K562 (cell line): ENCODE measurements around the gene LEUTX. TPM values are rescaled to one million over a fixed set of nuclear protein-coding genes. Genes with fewer than 3 reads are reported as not detected.

Experiments
- ATF7 ChIP-seq: fragments of 450-650 bp; IDR thresholded peaks from 2 replicates; pipeline ENCODE4 v1.7.1; 2014; ENCODE audit warnings: mild to moderate bottlenecking, moderate library complexity
- CTBP1 ChIP-seq: fragments of 450-650 bp; IDR thresholded peaks from 2 replicates; pipeline ENCODE4 v1.6.1; 2016; ENCODE audit warnings: borderline replicate concordance
- HEY1 ChIP-seq: fragments of 250-450 bp; sonication (Bioruptor Pico); IDR thresholded peaks from 2 replicates; pipeline ENCODE4 v1.5.0; 2020; ENCODE audit warnings: mild to moderate bottlenecking, moderate library complexity, borderline replicate concordance
- MAZ ChIP-seq, 2 experiments: fragments of 450-650 bp in 1 of 2; sonication (generic) in 1 of 2; formaldehyde crosslinking; IDR thresholded peaks in 1 of 2; conservative IDR thresholded peaks in 1 of 2; 2 replicates each; pipeline versions ENCODE4 v1.4.0 to v1.5.0; 2020; ENCODE audit warnings: mild to moderate bottlenecking in 1 of 2, missing genetic modification reagents in 1 of 2
- MEIS2 ChIP-seq: fragments of 450-650 bp; IDR thresholded peaks from 2 replicates; pipeline ENCODE4 v1.6.1; 2014; ENCODE audit warnings: mild to moderate bottlenecking; ENCODE audit not compliant: partially characterized antibody
- MTA2 ChIP-seq: fragments of 450-650 bp; IDR thresholded peaks from 2 replicates; pipeline ENCODE4 v1.6.1; 2016; ENCODE audit warnings: low read depth
- SP2 ChIP-seq: IDR thresholded peaks from 2 replicates; pipeline ENCODE4 v1.6.1; 2011; ENCODE audit warnings: mild to moderate bottlenecking, low read depth, low read length, moderate library complexity; ENCODE audit not compliant: poor library complexity, severe bottlenecking; ENCODE audit errors: extremely low read depth
- STAG1 ChIP-seq: sonication (generic); formaldehyde crosslinking; IDR thresholded peaks from 2 replicates; pipeline ENCODE4 v1.5.0; 2020; ENCODE audit warnings: missing genetic modification reagents, borderline replicate concordance
- TGIF2 ChIP-seq: sonication (generic); formaldehyde crosslinking; IDR thresholded peaks from 2 replicates; pipeline ENCODE4 v1.8.1; 2022; ENCODE audit warnings: mild to moderate bottlenecking, missing genetic modification reagents, moderate library complexity
- THRB ChIP-seq: fragments of 450-650 bp; formaldehyde crosslinking; conservative IDR thresholded peaks from 2 replicates; pipeline ENCODE4 v1.4.0; 2022; ENCODE audit warnings: mild to moderate bottlenecking, missing genetic modification characterization
- XRCC5 ChIP-seq: fragments of 200-400 bp; formaldehyde crosslinking; IDR thresholded peaks from 2 replicates; pipeline ENCODE4 v1.6.1; 2017; ENCODE audit warnings: low read depth, mild to moderate bottlenecking, low read length
- ZNF384 ChIP-seq: IDR thresholded peaks from 2 replicates; pipeline ENCODE4 v1.6.1; 2012; ENCODE audit warnings: low read depth, low read length, improper control_type of control experiment
- polyA plus RNA-seq, 8 experiments: library from polyadenylated mRNA; depleted of rRNA in 4 of 8; stranded (reverse) in 5 of 8; unstranded in 3 of 8; fragments of >200 nt; fragmentation: Nextera tagmentation in 2 of 8; fragmentation: Illumina TruSeq in 1 of 8; extraction: Ambion mirVana in 2 of 8; extraction: Trizol in 1 of 8; gene quantifications; 2 replicates each; pipeline versions ENCODE4 v1.2.1 to v1.2.3, GENCODE V29; 2011 to 2014; ENCODE audit warnings: inconsistent platforms in 1 of 8, missing spikeins in 1 of 8
- total RNA-seq, 7 experiments: library from RNA; depleted of rRNA in 6 of 7; stranded (reverse); fragments of >200 nt in 6 of 7; fragmentation: Illumina TruSeq in 2 of 7; extraction: Trizol in 2 of 7; gene quantifications; 2 replicates each; pipeline versions ENCODE4 v1.2.1 to v1.2.3, GENCODE V29; 2011 to 2021; ENCODE audit warnings: low replicate concordance in 1 of 7
- TF ChIP-seq, protein P1 (sequence below), 3 experiments: IDR thresholded peaks in 2 of 3; conservative IDR thresholded peaks in 1 of 3; 2 replicates each; pipeline ENCODE4 v1.5.1; 2011 to 2012; ENCODE audit warnings: low read length in 3 of 3, mild to moderate bottlenecking in 3 of 3, control low read depth in 2 of 3, improper control_type of control experiment in 1 of 3, inconsistent platforms in 1 of 3, low read depth in 1 of 3, mixed read lengths in 1 of 3, moderate library complexity in 1 of 3; ENCODE audit not compliant: insufficient read depth in 2 of 3
- TF ChIP-seq, protein P2 (sequence below), 2 experiments: fragments of 450-650 bp; formaldehyde crosslinking in 1 of 2; IDR thresholded peaks; 2 replicates each; pipeline versions ENCODE4 v1.4.0 to v1.6.1; 2014 to 2020; ENCODE audit warnings: mild to moderate bottlenecking in 2 of 2, borderline replicate concordance in 1 of 2, low read depth in 1 of 2

The LEUTX gene
- total and polyA plus RNA-seq, 9 of the 15 experiments (the other 6 are each of a cell fraction or from before 2014, with no cell fraction given) = not detected

GRCh38 chr19:39792999-39793546 lies 14.4 kb downstream of the LEUTX start (continued):
- TF ChIP-seq, protein P1, sequence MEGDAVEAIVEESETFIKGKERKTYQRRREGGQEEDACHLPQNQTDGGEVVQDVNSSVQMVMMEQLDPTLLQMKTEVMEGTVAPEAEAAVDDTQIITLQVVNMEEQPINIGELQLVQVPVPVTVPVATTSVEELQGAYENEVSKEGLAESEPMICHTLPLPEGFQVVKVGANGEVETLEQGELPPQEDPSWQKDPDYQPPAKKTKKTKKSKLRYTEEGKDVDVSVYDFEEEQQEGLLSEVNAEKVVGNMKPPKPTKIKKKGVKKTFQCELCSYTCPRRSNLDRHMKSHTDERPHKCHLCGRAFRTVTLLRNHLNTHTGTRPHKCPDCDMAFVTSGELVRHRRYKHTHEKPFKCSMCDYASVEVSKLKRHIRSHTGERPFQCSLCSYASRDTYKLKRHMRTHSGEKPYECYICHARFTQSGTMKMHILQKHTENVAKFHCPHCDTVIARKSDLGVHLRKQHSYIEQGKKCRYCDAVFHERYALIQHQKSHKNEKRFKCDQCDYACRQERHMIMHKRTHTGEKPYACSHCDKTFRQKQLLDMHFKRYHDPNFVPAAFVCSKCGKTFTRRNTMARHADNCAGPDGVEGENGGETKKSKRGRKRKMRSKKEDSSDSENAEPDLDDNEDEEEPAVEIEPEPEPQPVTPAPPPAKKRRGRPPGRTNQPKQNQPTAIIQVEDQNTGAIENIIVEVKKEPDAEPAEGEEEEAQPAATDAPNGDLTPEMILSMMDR (IDR thresholded peaks at IDR 0.05 in 2 of 3, conservative IDR thresholded peaks at IDR 0.05 in 1 of 3; ENCODE audit: insufficient read depth in 2 of 3, low read depth in 1 of 3, low read length in 3 of 3) = peak; percentile 88 to 91 (median 89)
- TF ChIP-seq MEIS2 (peak; percentile 67), ZNF384 (peak; percentile 65; the same call in 1 of the 2 replicates), MAZ (CRISPR knock-in tag; conservative IDR thresholded peaks at IDR 0.05 in 1 of 2, IDR thresholded peaks at IDR 0.05 in 1 of 2) (peak in 1 of 2 experiments; percentile 27; a peak in 1 of 4 replicates), MTA2 (no peak), THRB (CRISPR knock-in tag) (no peak), HEY1 (CRISPR knock-in tag) (no peak), CTBP1 (peak; percentile 81; the same call in 1 of the 2 replicates), SP2 (peak; percentile 8), STAG1 (peak; percentile 45; the same call in 1 of the 2 replicates), TGIF2 (CRISPR knock-in tag) (no peak), ATF7 (peak; percentile 40; the same call in 1 of the 2 replicates), XRCC5 (peak; percentile 48; the same call in 1 of the 2 replicates)
- TF ChIP-seq, protein P2, sequence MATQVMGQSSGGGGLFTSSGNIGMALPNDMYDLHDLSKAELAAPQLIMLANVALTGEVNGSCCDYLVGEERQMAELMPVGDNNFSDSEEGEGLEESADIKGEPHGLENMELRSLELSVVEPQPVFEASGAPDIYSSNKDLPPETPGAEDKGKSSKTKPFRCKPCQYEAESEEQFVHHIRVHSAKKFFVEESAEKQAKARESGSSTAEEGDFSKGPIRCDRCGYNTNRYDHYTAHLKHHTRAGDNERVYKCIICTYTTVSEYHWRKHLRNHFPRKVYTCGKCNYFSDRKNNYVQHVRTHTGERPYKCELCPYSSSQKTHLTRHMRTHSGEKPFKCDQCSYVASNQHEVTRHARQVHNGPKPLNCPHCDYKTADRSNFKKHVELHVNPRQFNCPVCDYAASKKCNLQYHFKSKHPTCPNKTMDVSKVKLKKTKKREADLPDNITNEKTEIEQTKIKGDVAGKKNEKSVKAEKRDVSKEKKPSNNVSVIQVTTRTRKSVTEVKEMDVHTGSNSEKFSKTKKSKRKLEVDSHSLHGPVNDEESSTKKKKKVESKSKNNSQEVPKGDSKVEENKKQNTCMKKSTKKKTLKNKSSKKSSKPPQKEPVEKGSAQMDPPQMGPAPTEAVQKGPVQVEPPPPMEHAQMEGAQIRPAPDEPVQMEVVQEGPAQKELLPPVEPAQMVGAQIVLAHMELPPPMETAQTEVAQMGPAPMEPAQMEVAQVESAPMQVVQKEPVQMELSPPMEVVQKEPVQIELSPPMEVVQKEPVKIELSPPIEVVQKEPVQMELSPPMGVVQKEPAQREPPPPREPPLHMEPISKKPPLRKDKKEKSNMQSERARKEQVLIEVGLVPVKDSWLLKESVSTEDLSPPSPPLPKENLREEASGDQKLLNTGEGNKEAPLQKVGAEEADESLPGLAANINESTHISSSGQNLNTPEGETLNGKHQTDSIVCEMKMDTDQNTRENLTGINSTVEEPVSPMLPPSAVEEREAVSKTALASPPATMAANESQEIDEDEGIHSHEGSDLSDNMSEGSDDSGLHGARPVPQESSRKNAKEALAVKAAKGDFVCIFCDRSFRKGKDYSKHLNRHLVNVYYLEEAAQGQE (IDR thresholded peaks at IDR 0.05; ENCODE audit: borderline replicate concordance) = peak; percentile 82
- TF ChIP-seq, protein P2 (CRISPR knock-in tag; IDR thresholded peaks at IDR 0.05; ENCODE audit: low read depth) = no peak
